ENCODE results near the gene GRB2. TPM values are rescaled to one million over a fixed set of nuclear protein-coding genes. Genes with fewer than 3 reads are reported as not detected.

Gene GRB2
- total and polyA plus RNA-seq, 10 of the 15 experiments (the other 5 are each of a cell fraction or from before 2014, with no cell fraction given): 113 to 268 (median 158) TPM

- TF ChIP-seq, protein P1, sequence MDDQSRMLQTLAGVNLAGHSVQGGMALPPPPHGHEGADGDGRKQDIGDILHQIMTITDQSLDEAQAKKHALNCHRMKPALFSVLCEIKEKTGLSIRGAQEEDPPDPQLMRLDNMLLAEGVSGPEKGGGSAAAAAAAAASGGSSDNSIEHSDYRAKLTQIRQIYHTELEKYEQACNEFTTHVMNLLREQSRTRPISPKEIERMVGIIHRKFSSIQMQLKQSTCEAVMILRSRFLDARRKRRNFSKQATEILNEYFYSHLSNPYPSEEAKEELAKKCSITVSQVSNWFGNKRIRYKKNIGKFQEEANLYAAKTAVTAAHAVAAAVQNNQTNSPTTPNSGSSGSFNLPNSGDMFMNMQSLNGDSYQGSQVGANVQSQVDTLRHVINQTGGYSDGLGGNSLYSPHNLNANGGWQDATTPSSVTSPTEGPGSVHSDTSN (IDR thresholded peaks at IDR 0.05; ENCODE audit: insufficient replicate concordance, low read depth, low read length): peak; percentile 71
- TF ChIP-seq CHD4 (IDR thresholded peaks at IDR 0.05): no peak
- no peak for TF ChIP-seq ESRRA (IDR thresholded peaks at IDR 0.05; ENCODE audit: low read length)
- TF ChIP-seq MYC (IDR thresholded peaks at IDR 0.05; ENCODE audit: insufficient read depth, insufficient read length, insufficient replicate concordance, low read length, severe bottlenecking): no peak
- TF ChIP-seq, protein P2, sequence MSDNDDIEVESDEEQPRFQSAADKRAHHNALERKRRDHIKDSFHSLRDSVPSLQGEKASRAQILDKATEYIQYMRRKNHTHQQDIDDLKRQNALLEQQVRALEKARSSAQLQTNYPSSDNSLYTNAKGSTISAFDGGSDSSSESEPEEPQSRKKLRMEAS (IDR thresholded peaks at IDR 0.05; ENCODE audit: low read depth, low read length): 0 out of 2 replicates have a peak, but pooled peaks have one; percentile 20
- TF ChIP-seq, protein P3, sequence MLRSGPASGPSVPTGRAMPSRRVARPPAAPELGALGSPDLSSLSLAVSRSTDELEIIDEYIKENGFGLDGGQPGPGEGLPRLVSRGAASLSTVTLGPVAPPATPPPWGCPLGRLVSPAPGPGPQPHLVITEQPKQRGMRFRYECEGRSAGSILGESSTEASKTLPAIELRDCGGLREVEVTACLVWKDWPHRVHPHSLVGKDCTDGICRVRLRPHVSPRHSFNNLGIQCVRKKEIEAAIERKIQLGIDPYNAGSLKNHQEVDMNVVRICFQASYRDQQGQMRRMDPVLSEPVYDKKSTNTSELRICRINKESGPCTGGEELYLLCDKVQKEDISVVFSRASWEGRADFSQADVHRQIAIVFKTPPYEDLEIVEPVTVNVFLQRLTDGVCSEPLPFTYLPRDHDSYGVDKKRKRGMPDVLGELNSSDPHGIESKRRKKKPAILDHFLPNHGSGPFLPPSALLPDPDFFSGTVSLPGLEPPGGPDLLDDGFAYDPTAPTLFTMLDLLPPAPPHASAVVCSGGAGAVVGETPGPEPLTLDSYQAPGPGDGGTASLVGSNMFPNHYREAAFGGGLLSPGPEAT (IDR thresholded peaks at IDR 0.05; ENCODE audit: low read depth): 0 out of 2 replicates have a peak, but pooled peaks have one; percentile 5
- TF ChIP-seq ZSCAN29 (IDR thresholded peaks at IDR 0.05): no peak
- TF ChIP-seq SMAD5 (IDR thresholded peaks at IDR 0.05; ENCODE audit: low read depth): peak; percentile 73; the same call in 1 of the 2 replicates
- TF ChIP-seq IKZF1 (conservative IDR thresholded peaks at IDR 0.05): 0 out of 2 replicates have a peak, but pooled peaks have one; percentile 36
- TF ChIP-seq TAF1 (IDR thresholded peaks at IDR 0.05; ENCODE audit: borderline replicate concordance, low read depth, low read length): peak; percentile 58; the same call in 1 of the 2 replicates
- no peak for TF ChIP-seq MEF2B (IDR thresholded peaks at IDR 0.05; ENCODE audit: partially characterized antibody, poor library complexity, severe bottlenecking)
- TF ChIP-seq EP300 (IDR thresholded peaks at IDR 0.05; ENCODE audit: borderline replicate concordance in 1 of 2, control insufficient read depth in 1 of 2, low read depth in 2 of 2, low read length in 2 of 2): peak; percentile 34 to 65; a peak in 1 of 4 replicates
- peak; percentile 91 for TF ChIP-seq TCF7 (IDR thresholded peaks at IDR 0.05; ENCODE audit: borderline replicate concordance)
- no peak for TF ChIP-seq RELA (IDR thresholded peaks at IDR 0.05; ENCODE audit: borderline replicate concordance, partially characterized antibody)
- no peak for TF ChIP-seq BCL11A (IDR thresholded peaks at IDR 0.05; ENCODE audit: low read depth, low read length)
- TF ChIP-seq ASH2L (IDR thresholded peaks at IDR 0.05; ENCODE audit: borderline replicate concordance, low read depth): no peak
- no peak for TF ChIP-seq ZNF24 (IDR thresholded peaks at IDR 0.05)
- 0 out of 2 replicates have a peak, but pooled peaks have one; percentile 25 for TF ChIP-seq RAD21 (IDR thresholded peaks at IDR 0.05; ENCODE audit: insufficient read depth, low read depth, low read length)
- no peak for TF ChIP-seq CHD1 (IDR thresholded peaks at IDR 0.05; ENCODE audit: low read depth, low read length)
- TF ChIP-seq TARDBP (IDR thresholded peaks at IDR 0.05; ENCODE audit: borderline replicate concordance): no peak
- TF ChIP-seq, protein P4, sequence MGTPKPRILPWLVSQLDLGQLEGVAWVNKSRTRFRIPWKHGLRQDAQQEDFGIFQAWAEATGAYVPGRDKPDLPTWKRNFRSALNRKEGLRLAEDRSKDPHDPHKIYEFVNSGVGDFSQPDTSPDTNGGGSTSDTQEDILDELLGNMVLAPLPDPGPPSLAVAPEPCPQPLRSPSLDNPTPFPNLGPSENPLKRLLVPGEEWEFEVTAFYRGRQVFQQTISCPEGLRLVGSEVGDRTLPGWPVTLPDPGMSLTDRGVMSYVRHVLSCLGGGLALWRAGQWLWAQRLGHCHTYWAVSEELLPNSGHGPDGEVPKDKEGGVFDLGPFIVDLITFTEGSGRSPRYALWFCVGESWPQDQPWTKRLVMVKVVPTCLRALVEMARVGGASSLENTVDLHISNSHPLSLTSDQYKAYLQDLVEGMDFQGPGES (IDR thresholded peaks at IDR 0.05): no peak
- TF ChIP-seq IRF5 (IDR thresholded peaks at IDR 0.05; ENCODE audit: borderline replicate concordance): no peak
- TF ChIP-seq, protein P5, sequence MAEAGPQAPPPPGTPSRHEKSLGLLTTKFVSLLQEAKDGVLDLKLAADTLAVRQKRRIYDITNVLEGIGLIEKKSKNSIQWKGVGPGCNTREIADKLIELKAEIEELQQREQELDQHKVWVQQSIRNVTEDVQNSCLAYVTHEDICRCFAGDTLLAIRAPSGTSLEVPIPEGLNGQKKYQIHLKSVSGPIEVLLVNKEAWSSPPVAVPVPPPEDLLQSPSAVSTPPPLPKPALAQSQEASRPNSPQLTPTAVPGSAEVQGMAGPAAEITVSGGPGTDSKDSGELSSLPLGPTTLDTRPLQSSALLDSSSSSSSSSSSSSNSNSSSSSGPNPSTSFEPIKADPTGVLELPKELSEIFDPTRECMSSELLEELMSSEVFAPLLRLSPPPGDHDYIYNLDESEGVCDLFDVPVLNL (IDR thresholded peaks at IDR 0.05; ENCODE audit: low read depth, low read length): no peak
These were observed 59.8 kb downstream of the GRB2 start (continued) for GRCh38 chr17:75345514-75346167.

Data from GM12878 (cell line).